SW480 (cell line): ENCODE data around the gene ETS2.

ENCODE experiments used
- DNase-seq: peaks from one replicate; pipeline ENCODE4 v3.0.0-alpha.2; 2016; ENCODE audit warnings: low spot score

The ETS2 gene

GRCh38 chr21:38861989-38862683 lies 56.4 kb downstream of the ETS2 start:
- no peak for DNase-seq

- no peak for DNase-seq
These were observed 57.6 kb downstream of the ETS2 start for GRCh38 chr21:38863291-38863690.

GRCh38 chr21:38863843-38864363 lies 58.2 kb downstream of the ETS2 start:
- DNase-seq = no peak

- DNase-seq = no peak
These were observed 59.2 kb downstream of the ETS2 start for GRCh38 chr21:38864964-38865363.

- no peak for DNase-seq
These were observed 63.5 kb downstream of the ETS2 start for GRCh38 chr21:38869196-38869595.

- DNase-seq = peak; percentile 47
These were observed 64.2 kb downstream of the ETS2 start for GRCh38 chr21:38869946-38870345.
